Stimulated activated CD4-positive, alpha-beta T cell treated with anti-CD3 and anti-CD28 coated beads, TNF-alpha, amount 100 ng/mL, for 48 hours (primary cell): Measurements from ENCODE around the gene TSPYL6.
"Not testable (repeated sequence)": the region's sequence is repeated elsewhere in the genome, so short reads cannot be mapped to it uniquely, and the experiment has no call there.

Experiments
- DNase-seq, 3 donors: peaks; one replicate each; pipeline ENCODE4 v3.0.0-alpha.2; 2020; ENCODE audit warnings: low read depth in 3 of 3

Gene TSPYL6

GRCh38 chr2:54256091-54256694 is at the start of gene TSPYL6:
Gene TSPYL6 (minus strand): TSS chr2:54256229. CDS start chr2:54256151, 78 bp downstream.
- DNase-seq: no peak

- DNase-seq: no peak
Measured at GRCh38 chr2:54303631-54304030, 47.6 kb upstream of the TSPYL6 start.

DNA sequence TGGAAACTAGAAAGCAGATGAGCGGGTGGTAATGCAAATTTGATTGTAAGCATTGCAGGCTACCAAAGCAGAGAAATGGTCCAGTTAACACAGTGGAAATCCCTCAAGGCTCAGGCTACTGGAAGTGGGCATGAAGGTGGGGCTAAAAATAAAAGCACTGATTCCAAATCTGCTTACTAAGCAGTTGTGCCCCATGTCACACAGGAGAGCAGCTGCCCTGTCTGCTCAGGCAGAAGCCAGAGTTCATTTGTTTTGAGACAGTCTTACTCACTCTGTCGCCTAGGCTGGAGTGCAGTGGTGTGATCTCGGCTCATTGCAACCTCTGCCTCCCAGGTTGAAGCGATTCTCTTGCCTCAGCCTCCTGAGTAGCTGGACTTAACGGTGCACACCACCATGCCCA is 42.5 kb upstream of the TSPYL6 start:
- no peak for DNase-seq

DNA sequence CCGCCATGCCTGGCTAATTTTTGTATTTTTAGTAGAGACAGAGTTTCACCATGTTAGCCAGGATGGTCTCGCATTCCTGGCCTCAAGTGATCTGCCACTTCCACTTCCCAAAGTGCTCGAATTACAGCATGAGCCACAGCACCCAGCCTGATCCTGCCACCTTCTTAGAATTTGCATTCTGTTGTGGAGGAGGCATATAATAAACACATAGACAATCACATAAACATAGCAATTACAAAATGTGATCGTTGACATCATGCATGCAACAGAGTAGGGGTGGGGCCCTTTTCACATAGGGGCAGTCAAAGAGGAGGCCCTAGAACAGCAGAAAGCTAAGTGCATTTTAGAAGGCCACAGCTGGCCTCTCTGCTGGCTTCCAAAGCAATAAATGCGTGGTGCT is 39.9 kb upstream of the TSPYL6 start:
- DNase-seq: no peak

- not testable (repeated sequence) for DNase-seq
Measured at GRCh38 chr2:54294665-54295064, 38.6 kb upstream of the TSPYL6 start.

DNA sequence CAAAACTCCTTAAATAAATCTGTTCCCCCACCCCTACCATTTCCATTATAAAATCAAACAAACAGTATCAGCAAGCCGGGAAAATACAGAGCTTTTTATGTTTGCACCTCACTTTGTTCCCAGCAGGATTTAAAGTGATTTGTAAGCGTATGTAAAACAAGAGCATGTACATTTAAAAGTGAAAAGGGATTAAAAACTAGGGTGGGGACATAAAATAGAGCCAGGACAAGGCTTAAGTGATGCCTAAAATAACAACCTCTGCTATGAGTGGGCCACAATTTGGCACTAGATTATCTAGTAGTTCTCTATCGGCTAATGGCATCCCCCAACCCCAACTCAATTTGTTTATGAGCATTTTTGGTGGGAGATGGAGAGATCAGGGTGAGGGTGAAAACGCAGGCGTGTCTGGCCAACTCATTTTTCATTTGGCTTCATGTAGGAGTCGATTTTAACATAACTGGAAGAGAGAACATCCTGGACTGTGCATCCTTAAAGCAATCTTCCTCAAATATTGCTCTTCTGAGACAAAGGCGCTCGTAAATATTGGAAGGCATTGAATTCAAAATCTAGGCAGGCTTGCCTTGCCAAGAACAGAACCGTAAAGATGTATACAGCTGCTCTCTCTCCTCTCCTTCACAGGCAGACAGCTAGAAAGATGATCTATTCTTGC is 34.5 kb upstream of the TSPYL6 start:
- DNase-seq: no peak

DNA sequence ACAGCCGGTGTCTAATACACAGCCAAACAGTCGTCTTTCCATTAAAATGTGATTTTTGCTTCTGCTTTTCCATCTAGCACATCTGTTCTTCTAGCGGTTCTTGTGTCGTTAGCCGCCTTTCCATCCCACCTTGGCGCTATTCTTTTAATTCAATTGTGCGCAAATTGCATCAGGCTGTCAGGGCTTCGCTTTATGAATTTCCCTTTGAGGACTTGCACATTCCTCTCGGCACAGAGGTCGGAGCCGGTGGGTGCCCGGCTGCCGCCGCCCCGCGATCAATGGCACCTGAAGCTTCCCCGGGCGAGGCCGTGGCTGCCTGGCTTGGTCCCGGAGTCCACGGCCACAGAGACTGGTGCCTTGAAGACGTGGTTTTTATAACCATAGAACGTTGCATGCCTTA is 33.9 kb upstream of the TSPYL6 start:
- no peak for DNase-seq

DNA sequence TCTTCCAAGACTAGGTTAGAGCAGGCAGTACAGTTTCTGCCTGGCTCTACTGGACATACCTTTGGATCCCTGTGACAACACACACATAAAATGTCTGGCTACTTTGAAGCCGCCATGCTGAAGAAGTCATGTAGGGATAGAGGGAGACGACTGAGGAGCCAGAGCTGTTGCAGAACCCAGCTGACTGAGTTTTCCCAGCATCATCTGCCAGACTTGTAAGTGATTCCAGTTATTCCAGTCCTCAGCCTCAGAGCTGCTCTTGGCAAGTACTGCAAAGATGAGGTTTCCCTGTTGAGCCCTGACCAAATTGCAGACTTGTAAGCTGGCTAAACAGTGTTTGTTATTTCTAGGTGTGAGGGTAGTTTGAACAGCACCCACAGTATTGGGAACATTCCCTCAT is 31.5 kb upstream of the TSPYL6 start:
- no peak for DNase-seq

GRCh38 chr2:54285451-54285850 is 29.4 kb upstream of the TSPYL6 start:
- no peak for DNase-seq

- DNase-seq: no peak
Measured at GRCh38 chr2:54284826-54285225, 28.8 kb upstream of the TSPYL6 start.

DNA sequence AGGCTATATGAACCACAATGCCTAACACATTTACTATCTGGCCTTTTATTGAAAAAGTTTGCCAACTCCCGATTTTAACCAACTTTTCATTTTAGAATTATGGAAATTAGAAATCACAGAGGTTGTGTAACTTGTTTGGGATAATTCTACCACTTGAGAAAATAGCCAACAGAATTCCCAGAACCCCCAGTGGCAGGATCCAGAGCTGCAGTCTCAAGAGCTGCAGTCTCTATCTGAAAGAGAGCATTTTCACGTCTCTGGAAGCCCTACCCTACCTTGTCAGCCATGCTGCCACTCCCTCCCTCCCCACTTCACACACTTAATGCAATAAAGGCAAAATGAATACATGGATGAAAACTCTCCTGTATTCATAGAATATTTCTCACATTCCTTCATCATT is 23.4 kb upstream of the TSPYL6 start:
- DNase-seq: no peak

GRCh38 chr2:54275541-54275940 is 19.5 kb upstream of the TSPYL6 start:
- DNase-seq: no peak

DNA sequence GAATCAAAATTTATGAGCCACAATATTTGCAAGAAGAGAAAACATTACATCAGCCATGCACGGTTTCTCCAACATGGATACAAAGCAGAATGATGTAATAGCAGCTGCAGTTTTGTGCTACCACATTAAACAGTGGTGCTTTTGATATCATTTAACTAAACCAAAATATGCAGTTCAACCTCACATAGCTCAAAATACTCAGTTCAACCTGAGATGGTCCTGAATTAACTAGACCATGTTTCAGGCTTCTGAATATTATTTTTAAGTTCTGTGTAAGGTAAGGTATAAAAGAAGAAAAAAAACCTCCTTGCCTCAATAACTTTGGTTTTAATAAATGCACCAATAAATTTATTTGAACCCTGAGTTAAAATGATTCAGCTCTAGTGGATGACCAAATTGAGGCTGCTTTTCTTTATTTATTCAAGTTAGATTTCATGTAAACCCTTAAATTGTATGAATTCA is 18.8 kb upstream of the TSPYL6 start:
- no peak for DNase-seq

DNA sequence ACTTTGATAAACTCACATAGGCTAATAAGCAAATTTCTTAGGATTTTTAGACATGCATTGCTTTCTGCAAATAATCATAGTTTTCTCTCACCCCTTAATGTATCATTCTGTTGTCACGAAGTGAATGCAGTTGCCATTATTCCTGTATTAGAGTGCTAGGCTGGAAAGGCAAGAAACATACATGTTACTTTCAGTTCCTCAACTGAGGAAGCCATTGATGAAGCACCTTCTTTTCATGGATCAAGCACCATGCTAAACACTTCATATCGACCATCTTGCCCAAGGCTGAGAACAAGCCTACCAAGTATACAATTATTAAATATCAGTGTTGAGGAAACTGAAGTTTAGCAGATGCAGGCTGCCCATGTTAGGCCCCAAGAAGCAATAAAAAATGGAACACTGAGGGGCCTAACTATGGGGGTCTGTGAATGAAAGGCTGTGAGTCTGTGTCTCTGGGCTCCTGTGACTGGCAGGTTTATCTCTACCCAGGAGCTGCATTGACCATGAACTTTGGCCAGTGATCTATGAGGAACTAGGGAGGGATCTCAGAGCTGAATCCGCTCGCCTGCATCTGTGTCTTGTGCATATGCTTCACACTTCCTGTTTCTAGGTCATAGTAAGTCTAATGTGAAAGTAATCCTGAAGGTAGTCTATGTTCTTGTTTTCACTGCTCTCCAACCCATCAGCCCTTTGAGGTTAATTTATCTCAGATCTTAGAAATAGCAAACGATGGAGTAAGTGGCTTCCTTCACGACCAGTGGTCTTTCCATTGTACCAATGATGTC is 16.0 kb upstream of the TSPYL6 start:
- DNase-seq: no peak

DNA sequence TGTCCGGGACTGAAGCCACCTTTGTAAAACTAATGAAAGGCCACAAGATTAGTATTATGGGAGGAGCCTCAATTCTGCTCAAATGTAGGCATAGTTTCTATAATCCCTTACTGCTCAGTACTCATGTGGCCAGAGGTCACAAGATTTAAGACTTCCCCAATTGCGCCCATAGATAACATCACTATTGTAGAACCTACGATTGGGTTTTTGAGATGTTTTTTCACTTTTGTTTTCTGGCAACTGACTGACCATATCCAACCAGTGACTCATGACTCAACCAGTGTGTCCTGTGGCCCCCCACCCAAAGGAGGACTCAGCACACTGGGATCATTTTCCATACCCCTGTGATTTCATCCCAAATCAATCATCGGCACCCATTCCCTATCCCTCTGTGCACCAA is 15.2 kb upstream of the TSPYL6 start:
- DNase-seq: no peak

DNA sequence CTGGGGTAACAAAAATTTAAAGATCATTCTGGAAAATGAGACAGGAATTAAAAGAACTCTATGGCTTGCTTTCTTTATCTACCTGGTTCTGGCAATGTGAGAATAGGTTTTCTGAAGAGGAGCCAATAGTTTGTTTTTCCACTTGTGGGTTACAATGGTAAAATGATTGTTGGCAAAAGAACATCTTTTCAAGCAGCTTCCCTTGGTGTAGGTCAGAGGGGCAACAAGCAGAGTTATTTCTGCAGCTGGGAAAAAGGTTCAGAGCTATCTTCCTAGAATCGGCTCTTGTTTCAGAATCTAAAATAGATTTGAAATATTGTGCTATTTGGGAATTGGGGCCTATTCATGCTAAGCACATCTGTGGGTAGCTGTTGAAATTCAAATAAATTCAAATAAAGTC is 11.5 kb upstream of the TSPYL6 start:
- no peak for DNase-seq

DNA sequence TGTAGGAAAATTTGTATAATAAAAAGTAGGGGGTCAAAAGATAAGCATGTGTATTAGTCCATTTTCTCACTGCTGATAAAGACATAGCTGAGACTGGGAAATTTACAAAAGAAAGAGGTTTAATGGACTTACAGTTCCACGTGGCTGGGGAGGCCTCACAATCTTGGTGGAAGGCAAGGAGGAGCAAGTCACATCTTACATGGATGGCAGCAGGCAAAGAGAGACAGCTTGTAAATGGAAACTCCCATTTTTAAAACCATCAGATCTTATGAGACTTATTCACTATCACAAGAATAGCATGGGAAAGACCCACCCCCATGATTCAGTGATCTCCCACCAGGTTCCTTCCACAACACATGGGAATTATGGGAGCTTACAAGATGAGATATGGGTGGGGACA is 9.1 kb upstream of the TSPYL6 start:
- DNase-seq: not testable (repeated sequence)

DNA sequence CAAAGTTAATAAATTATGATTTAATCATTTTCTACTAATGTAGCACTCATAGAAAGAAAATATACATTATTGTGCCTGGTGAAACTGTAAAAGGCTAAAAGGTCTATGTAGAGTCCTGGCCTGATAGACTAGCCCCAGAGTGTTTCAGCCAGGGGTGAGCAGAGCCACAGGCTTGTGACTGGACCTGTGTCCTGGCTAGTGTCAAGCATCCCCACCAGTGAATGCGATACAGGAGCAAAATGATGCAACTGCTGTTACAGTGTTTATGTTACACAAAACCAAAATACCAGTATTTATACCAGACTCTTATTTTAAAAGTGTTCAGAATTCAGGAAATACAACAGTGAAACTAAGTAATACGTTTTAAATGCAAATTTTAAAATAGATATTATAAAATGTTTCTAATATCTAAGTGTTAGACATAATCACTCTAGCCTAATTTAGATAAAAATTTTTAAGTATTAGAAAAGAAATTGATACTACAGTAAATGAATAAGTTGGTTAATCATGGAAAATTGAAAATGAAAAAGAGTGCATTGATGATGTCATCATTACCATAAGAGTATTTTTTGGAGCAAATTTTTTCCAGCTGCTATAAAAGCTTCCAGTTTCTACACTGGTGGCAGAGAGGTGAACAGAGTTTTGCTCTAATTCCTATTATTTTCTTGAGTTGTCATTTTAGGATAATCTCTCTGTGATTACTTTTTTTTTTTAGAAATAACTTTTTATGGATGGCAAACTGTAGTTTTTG is 6.2 kb upstream of the TSPYL6 start:
- no peak for DNase-seq

GRCh38 chr2:54261537-54261936 is 5.5 kb upstream of the TSPYL6 start:
- no peak for DNase-seq

GRCh38 chr2:54260241-54260595 is 4.2 kb upstream of the TSPYL6 start:
- no peak for DNase-seq

DNA sequence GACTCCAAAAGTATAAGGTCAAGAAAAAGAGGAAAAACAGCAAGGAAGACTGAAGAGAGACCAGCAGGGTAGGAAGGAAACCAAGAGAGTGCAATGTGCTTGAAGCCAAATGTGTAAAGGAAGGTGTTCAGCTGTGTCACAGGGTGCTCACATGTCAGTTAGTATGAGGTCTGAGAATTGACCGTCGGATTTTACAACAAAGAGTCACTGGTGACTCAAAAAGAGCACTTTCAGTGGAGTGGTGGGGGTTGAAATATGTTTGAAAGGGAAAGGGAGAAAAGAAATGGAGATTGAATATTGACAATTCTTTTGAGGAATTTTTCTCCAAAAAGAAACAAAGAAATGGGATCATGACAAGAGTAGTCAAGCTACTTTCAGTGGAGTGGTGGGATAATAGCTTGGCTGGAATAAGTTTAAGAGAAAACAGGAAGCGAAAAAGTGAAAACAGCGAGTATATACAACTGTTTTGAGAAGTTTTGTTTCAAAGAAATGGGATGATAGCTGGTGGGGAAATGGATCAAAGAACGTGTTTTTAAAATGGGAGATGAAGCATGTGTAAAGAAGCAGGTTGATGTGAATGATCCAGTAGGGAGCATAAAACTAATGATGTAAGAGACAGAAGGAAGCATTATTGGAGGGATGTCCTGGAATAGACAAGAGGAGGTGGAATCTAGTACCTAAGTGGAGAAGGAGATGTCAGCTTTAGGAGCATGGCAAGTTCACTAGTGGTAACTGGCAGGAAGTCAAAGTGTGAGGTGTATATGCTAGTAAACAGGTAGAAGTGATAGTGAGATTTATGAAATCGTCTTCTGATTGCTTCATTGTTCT is 3.6 kb upstream of the TSPYL6 start:
- DNase-seq: no peak
